HepG2 (cell line): ENCODE data around the gene JOSD1. TPM values are rescaled to one million over a fixed set of nuclear protein-coding genes. Genes with fewer than 3 reads are reported as not detected.

Experiments used
- ATAC-seq: fragments of 200-7000 bp; cut with Tn5 transposase; 3 replicates; pipeline ENCODE4 v1.9.1; 2020; ENCODE audit warnings: mild to moderate bottlenecking, moderate library complexity
- BruUV-seq: library from RNA; stranded (reverse); fragments of 400-500 nt; replicated peaks from 2 replicates; lab custom pipeline; 2021; lab: Mats Ljungman, UMichigan
- CTCF ChIA-PET: fragments of 300-600 bp; formaldehyde crosslinking; extraction: SDS; loops from one replicate; lab custom pipeline; 2021; ENCODE audit warnings: low total read pairs, inconsistent platforms, low intra/inter-chr PET ratio; lab: Yijun Ruan, JAX
- POLR2A ChIA-PET: fragments of 350-600 bp; sonication (Branson Sonifier 250); formaldehyde crosslinking; loops from one replicate; lab custom pipeline; 2020; ENCODE audit warnings: antibody characterized with exemption, inconsistent platforms; lab: Yijun Ruan, JAX
- DNase-seq: peaks from one replicate; pipeline ENCODE4 v3.0.0-alpha.2; 2015; ENCODE audit warnings: low spot score
- FAIRE-seq: peaks from 3 replicates; lab custom pipeline; 2011; peaks lifted over from hg19 to GRCh38; lab: Jason Lieb, UNC
- H2AFZ ChIP-seq: one replicate; pipeline ENCODE4 v1.6.1; 2011; ENCODE audit warnings: low read length, inconsistent platforms
- H3K27ac ChIP-seq: fragments of 300-600 bp; 3 replicates; pipeline ENCODE4 v1.8.0; 2011; ENCODE audit warnings: mixed run types, mild to moderate bottlenecking, mixed read lengths, low read length, inconsistent platforms; ENCODE audit not compliant: insufficient read depth; ENCODE audit errors: extremely low read length
- H3K27me3 ChIP-seq, 2 experiments: fragments of 200-600 bp in 1 of 2; 2 replicates in 1 of 2; 3 replicates in 1 of 2; pipeline versions ENCODE4 v1.6.0 to v1.8.0; 2011; ENCODE audit warnings: low read length in 2 of 2, mild to moderate bottlenecking in 2 of 2, moderate library complexity in 2 of 2, inconsistent platforms in 1 of 2; ENCODE audit not compliant: insufficient read depth in 2 of 2, control insufficient read depth in 1 of 2
- H3K36me3 ChIP-seq, 2 experiments: fragments of 200-600 bp in 1 of 2; replicated peaks in 1 of 2; 2 replicates in 1 of 2; 3 replicates in 1 of 2; pipeline versions ENCODE4 v1.5.1 to v1.8.0; 2011; ENCODE audit warnings: low read length in 2 of 2, inconsistent platforms in 1 of 2; ENCODE audit not compliant: insufficient read depth in 2 of 2, control insufficient read depth in 1 of 2
- H3K4me1 ChIP-seq: 2 replicates; pipeline ENCODE4 v1.5.1; 2012; ENCODE audit warnings: low read length, inconsistent platforms; ENCODE audit not compliant: insufficient read depth
- H3K4me2 ChIP-seq: 2 replicates; pipeline ENCODE4 v1.6.0; 2011; ENCODE audit warnings: low read depth, low read length, inconsistent platforms
- H3K4me3 ChIP-seq, 3 experiments: fragments of 200-600 bp in 1 of 3; sonication (generic), shearing (Covaris generic) in 1 of 3; replicated peaks in 1 of 3; 2 replicates each; pipeline ENCODE4 v1.5.1; 2011 to 2016; ENCODE audit warnings: low read length in 3 of 3, inconsistent platforms in 2 of 3, low read depth in 2 of 3, mild to moderate bottlenecking in 2 of 3, control low read depth in 1 of 3, mixed read lengths in 1 of 3; ENCODE audit not compliant: insufficient read depth in 1 of 3
- H3K79me2 ChIP-seq: one replicate; pipeline ENCODE4 v1.6.1; 2011; ENCODE audit warnings: low read length, inconsistent platforms; ENCODE audit not compliant: insufficient read depth
- H3K9ac ChIP-seq: 2 replicates; pipeline ENCODE4 v1.6.0; 2011; ENCODE audit warnings: mild to moderate bottlenecking, low read depth, low read length, inconsistent platforms; ENCODE audit not compliant: insufficient read depth
- H3K9me3 ChIP-seq: 2 replicates; pipeline ENCODE4 v1.5.1; 2012; ENCODE audit warnings: mild to moderate bottlenecking, low read length
- H4K20me1 ChIP-seq: 2 replicates; pipeline ENCODE4 v1.6.0; 2011; ENCODE audit warnings: inconsistent platforms, mild to moderate bottlenecking, low read length, moderate library complexity; ENCODE audit not compliant: insufficient read depth
- ELF3 ChIP-seq: IDR thresholded peaks from 2 replicates; pipeline ENCODE4 v1.6.1; 2016; ENCODE audit warnings: missing genetic modification reagents, missing compliant biosample characterization
- MIER3 ChIP-seq: IDR thresholded peaks from 2 replicates; pipeline ENCODE4 v1.6.1; 2016; ENCODE audit warnings: missing compliant biosample characterization, borderline replicate concordance
- MTERF4 ChIP-seq: sonication (generic); formaldehyde crosslinking; IDR thresholded peaks from 2 replicates; pipeline ENCODE4 v1.8.0; 2023; ENCODE audit warnings: mild to moderate bottlenecking, missing genetic modification reagents
- MXI1 ChIP-seq: IDR thresholded peaks from 3 replicates; pipeline ENCODE4 v1.6.1; 2012; ENCODE audit warnings: low read depth, low read length, inconsistent platforms, borderline replicate concordance
- PAF1 ChIP-seq: IDR thresholded peaks from 2 replicates; pipeline ENCODE4 v1.6.1; 2016; ENCODE audit warnings: missing genetic modification reagents, missing compliant biosample characterization
- RBM22 ChIP-seq: fragments of 200-400 bp; formaldehyde crosslinking; optimal IDR thresholded peaks from 2 replicates; pipeline ENCODE3; 2017; ENCODE audit warnings: mild to moderate bottlenecking, low read length, moderate library complexity
- REL ChIP-seq: sonication (generic); formaldehyde crosslinking; conservative IDR thresholded peaks from 2 replicates; pipeline ENCODE4 v1.8.0; 2022; ENCODE audit warnings: mild to moderate bottlenecking, missing genetic modification reagents, moderate library complexity
- SIX4 ChIP-seq: sonication (generic); formaldehyde crosslinking; IDR thresholded peaks from 2 replicates; pipeline ENCODE4 v1.4.0; 2020; ENCODE audit warnings: missing genetic modification reagents
- SMC3 ChIP-seq: IDR thresholded peaks from 2 replicates; pipeline ENCODE4 v1.6.1; 2011; ENCODE audit warnings: low read length, improper control_type of control experiment
- ZIK1 ChIP-seq: sonication (generic); formaldehyde crosslinking; IDR thresholded peaks from 2 replicates; pipeline ENCODE4 v1.5.0; 2020; ENCODE audit warnings: mild to moderate bottlenecking, low read depth, missing genetic modification reagents, borderline replicate concordance
- ZNF12 ChIP-seq: sonication (generic); formaldehyde crosslinking; IDR thresholded peaks from 2 replicates; pipeline ENCODE4 v1.5.0; 2020; ENCODE audit warnings: missing genetic modification reagents
- ZNF124 ChIP-seq: sonication (generic); formaldehyde crosslinking; IDR thresholded peaks from 2 replicates; pipeline ENCODE4 v1.4.0; 2020; ENCODE audit warnings: missing genetic modification reagents
- ZNF230 ChIP-seq: sonication (generic); formaldehyde crosslinking; IDR thresholded peaks from 2 replicates; pipeline ENCODE4 v1.4.0; 2020; ENCODE audit warnings: mild to moderate bottlenecking, missing genetic modification reagents
- ZNF234 ChIP-seq: sonication (generic); formaldehyde crosslinking; conservative IDR thresholded peaks from 2 replicates; pipeline ENCODE4 v1.5.1; 2020; ENCODE audit warnings: mild to moderate bottlenecking, missing genetic modification reagents
- ZNF280B ChIP-seq: sonication (generic); formaldehyde crosslinking; IDR thresholded peaks from 2 replicates; pipeline ENCODE4 v1.5.0; 2020; ENCODE audit warnings: missing genetic modification reagents, mild to moderate bottlenecking, borderline replicate concordance
- ZNF33B ChIP-seq: sonication (generic); formaldehyde crosslinking; IDR thresholded peaks from 2 replicates; pipeline ENCODE4 v1.5.1; 2020; ENCODE audit warnings: mild to moderate bottlenecking, missing genetic modification reagents
- ZNF431 ChIP-seq: sonication (generic); formaldehyde crosslinking; IDR thresholded peaks from 2 replicates; pipeline ENCODE4 v1.9.0; 2022; ENCODE audit warnings: missing genetic modification reagents, low read depth, mild to moderate bottlenecking, borderline replicate concordance
- ZSCAN31 ChIP-seq: sonication (generic); formaldehyde crosslinking; IDR thresholded peaks from 2 replicates; pipeline ENCODE4 v1.5.0; 2020; ENCODE audit warnings: low read depth, mild to moderate bottlenecking, missing genetic modification reagents
- WGBS: methylation state at CpG from one replicate; pipeline ENCODE4 v1.1.6; 2017; ENCODE audit warnings: low lambda C conversion rate; 5-methylcytosine and 5-hydroxymethylcytosine counted together
- in situ Hi-C: cut with HindIII; loops from 2 replicates; pipeline ENCODE4 v1.10.0; 2017; ENCODE audit warnings: low pct_unique_long_range_greater_than_20kb; ENCODE audit not compliant: extremely low pct_ligation_motif_present
- intact Hi-C: fragments of 100-400 bp; cut with micrococcal nuclease; formaldehyde crosslinking; loops from one replicate; pipeline ENCODE4 v1.10.0; 2022; ENCODE audit not compliant: unreplicated experiment
- polyA plus RNA-seq, 8 experiments: library from polyadenylated mRNA; depleted of rRNA in 3 of 8; stranded (reverse) in 7 of 8; unstranded in 1 of 8; fragments of >200 nt; fragmentation: Illumina TruSeq in 4 of 8; extraction: Trizol in 4 of 8; gene quantifications; 2 replicates each; pipeline versions ENCODE4 v1.2.1 to v1.2.3, GENCODE V29; 2011 to 2016; ENCODE audit warnings: low read depth in 4 of 8, missing spikeins in 1 of 8, mixed read lengths in 1 of 8; ENCODE audit not compliant: insufficient read depth in 1 of 8
- total RNA-seq, 5 experiments: library from RNA; depleted of rRNA; stranded (reverse); fragments of >200 nt; fragmentation: Illumina TruSeq; extraction: Trizol; gene quantifications; 2 replicates each; pipeline ENCODE4 v1.2.3, GENCODE V29; 2016; ENCODE audit warnings: low read depth in 1 of 5
- TF ChIP-seq, protein P1 (sequence below): sonication (generic); formaldehyde crosslinking; IDR thresholded peaks from 2 replicates; pipeline ENCODE4 v1.5.0; 2020; ENCODE audit warnings: mild to moderate bottlenecking, missing genetic modification reagents, moderate library complexity
- TF ChIP-seq, protein P2 (sequence below): sonication (generic); formaldehyde crosslinking; IDR thresholded peaks from 2 replicates; pipeline ENCODE4 v1.4.0; 2020; ENCODE audit warnings: missing genetic modification reagents

The JOSD1 gene
- total and polyA plus RNA-seq, 2 of the 13 experiments (the other 11 are each of a cell fraction or from before 2014, with no cell fraction given) = 31.7 to 38.4 TPM

- Histone ChIP-seq H3K4me3 (no peak overlapping the region), H3K4me1 (peaks cover 22% of the 10 kb centered on the region), H3K36me3 (peaks cover 26 to 52% of the 10 kb centered on the region in 2 experiments), H3K9me3 (no peaks in the 10 kb centered on the region), H3K27me3 (no peaks in the 10 kb centered on the region; a peak in 1 of 5 replicates), H3K27ac (no peak overlapping the region), H4K20me1 (peaks cover 11% of the 10 kb centered on the region; the same call in 1 of the 2 replicates), H3K4me2 (no peak overlapping the region), H2AFZ (no peak overlapping the region), H3K79me2 (no peaks in the 10 kb centered on the region), H3K9ac (no peak overlapping the region)
- in situ Hi-C loops = no loop called here
- intact Hi-C loops = loop anchor here (1.0 kb wide), 1 partner anchor 33 kb away; no protein-coding TSS in a partner anchor
- FAIRE-seq (peak; percentile 36), DNase-seq (peak; percentile 16), ATAC-seq (peak; percentile 68)
- ChIA-PET POLR2A (interaction anchor here (0.8 to 3.4 kb wide), 5 partner anchors 13 to 33 kb away, joined by 3 to 22 read pairs (median 4); no protein-coding TSS in a partner anchor), CTCF (interaction anchor here (1.2 to 2.4 kb wide), 2 partner anchors 33 to 135 kb away, joined by 3 to 9 read pairs; no protein-coding TSS in a partner anchor)
- no TSS peak for BruUV-seq
- WGBS = 71% methylated on average over 4 of the region's 4 CpGs
- TF ChIP-seq REL (CRISPR knock-in tag) (no peak), ELF3 (CRISPR knock-in tag) (no peak), ZIK1 (CRISPR knock-in tag) (no peak), MTERF4 (CRISPR knock-in tag) (no peak), MXI1 (no peak), ZNF234 (no peak), ZNF431 (no peak), RBM22 (peak; percentile 92), PAF1 (CRISPR knock-in tag) (peak; percentile 76; the same call in 1 of the 2 replicates), SIX4 (CRISPR knock-in tag) (no peak), ZNF124 (CRISPR knock-in tag) (no peak), ZNF280B (CRISPR knock-in tag) (no peak), ZSCAN31 (CRISPR knock-in tag) (0 out of 2 replicates have a peak, but pooled peaks have one; percentile 44), ZNF12 (CRISPR knock-in tag) (no peak), SMC3 (peak; percentile 13; the same call in 1 of the 2 replicates), ZNF33B (CRISPR knock-in tag) (no peak), ZNF230 (CRISPR knock-in tag) (no peak; the same call in 1 of the 2 replicates), MIER3 (no peak)
- TF ChIP-seq, protein P1, sequence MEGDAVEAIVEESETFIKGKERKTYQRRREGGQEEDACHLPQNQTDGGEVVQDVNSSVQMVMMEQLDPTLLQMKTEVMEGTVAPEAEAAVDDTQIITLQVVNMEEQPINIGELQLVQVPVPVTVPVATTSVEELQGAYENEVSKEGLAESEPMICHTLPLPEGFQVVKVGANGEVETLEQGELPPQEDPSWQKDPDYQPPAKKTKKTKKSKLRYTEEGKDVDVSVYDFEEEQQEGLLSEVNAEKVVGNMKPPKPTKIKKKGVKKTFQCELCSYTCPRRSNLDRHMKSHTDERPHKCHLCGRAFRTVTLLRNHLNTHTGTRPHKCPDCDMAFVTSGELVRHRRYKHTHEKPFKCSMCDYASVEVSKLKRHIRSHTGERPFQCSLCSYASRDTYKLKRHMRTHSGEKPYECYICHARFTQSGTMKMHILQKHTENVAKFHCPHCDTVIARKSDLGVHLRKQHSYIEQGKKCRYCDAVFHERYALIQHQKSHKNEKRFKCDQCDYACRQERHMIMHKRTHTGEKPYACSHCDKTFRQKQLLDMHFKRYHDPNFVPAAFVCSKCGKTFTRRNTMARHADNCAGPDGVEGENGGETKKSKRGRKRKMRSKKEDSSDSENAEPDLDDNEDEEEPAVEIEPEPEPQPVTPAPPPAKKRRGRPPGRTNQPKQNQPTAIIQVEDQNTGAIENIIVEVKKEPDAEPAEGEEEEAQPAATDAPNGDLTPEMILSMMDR = peak; percentile 82
- TF ChIP-seq, protein P2, sequence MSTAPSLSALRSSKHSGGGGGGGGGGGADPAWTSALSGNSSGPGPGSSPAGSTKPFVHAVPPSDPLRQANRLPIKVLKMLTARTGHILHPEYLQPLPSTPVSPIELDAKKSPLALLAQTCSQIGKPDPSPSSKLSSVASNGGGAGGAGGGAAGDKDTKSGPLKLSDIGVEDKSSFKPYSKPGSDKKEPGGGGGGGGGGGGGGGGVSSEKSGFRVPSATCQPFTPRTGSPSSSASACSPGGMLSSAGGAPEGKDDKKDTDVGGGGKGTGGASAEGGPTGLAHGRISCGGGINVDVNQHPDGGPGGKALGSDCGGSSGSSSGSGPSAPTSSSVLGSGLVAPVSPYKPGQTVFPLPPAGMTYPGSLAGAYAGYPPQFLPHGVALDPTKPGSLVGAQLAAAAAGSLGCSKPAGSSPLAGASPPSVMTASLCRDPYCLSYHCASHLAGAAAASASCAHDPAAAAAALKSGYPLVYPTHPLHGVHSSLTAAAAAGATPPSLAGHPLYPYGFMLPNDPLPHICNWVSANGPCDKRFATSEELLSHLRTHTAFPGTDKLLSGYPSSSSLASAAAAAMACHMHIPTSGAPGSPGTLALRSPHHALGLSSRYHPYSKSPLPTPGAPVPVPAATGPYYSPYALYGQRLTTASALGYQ (CRISPR knock-in tag) = no peak
Observed at GRCh38 chr22:38733329-38733723, 32.6 kb upstream of the JOSD1 start.
